HCEC 1CT (cell line): Measurements from ENCODE around the gene HEXIM2.
"Not testable (repeated sequence)": the region's sequence is repeated elsewhere in the genome, so short reads cannot be mapped to it uniquely, and the experiment has no call there.

Source experiments
- DNase-seq: peaks from one replicate; pipeline ENCODE4 v3.0.0-alpha.2; 2017

Gene HEXIM2

GRCh38 chr17:45161288-45162024 lies at the start of gene HEXIM2:
TSS of gene HEXIM2 (plus strand) at chr17:45161875. CDS start at chr17:45162794, 919 bp downstream.
- peak; percentile 100 for DNase-seq

GRCh38 chr17:45112559-45113423 lies 48.9 kb upstream of the HEXIM2 start:
- no peak for DNase-seq

- no peak for DNase-seq
These were observed 48.3 kb upstream of the HEXIM2 start for GRCh38 chr17:45113424-45113754.

GRCh38 chr17:45114117-45114932 lies 47.4 kb upstream of the HEXIM2 start:
- DNase-seq: no peak

- DNase-seq: no peak
These were observed 46.6 kb upstream of the HEXIM2 start for GRCh38 chr17:45115015-45115625.

- DNase-seq: no peak
These were observed 45.8 kb upstream of the HEXIM2 start for GRCh38 chr17:45115871-45116270.

GRCh38 chr17:45116434-45117016 lies 45.1 kb upstream of the HEXIM2 start:
- DNase-seq: no peak

- DNase-seq: no peak
These were observed 44.3 kb upstream of the HEXIM2 start for GRCh38 chr17:45117334-45117733.

GRCh38 chr17:45117848-45118646 lies 43.6 kb upstream of the HEXIM2 start:
- no peak for DNase-seq

- no peak for DNase-seq
These were observed 43.0 kb upstream of the HEXIM2 start for GRCh38 chr17:45118691-45119090.

GRCh38 chr17:45119964-45120363 lies 41.7 kb upstream of the HEXIM2 start:
- DNase-seq: no peak

- DNase-seq: no peak
These were observed 41.1 kb upstream of the HEXIM2 start for GRCh38 chr17:45120558-45120957.

GRCh38 chr17:45121055-45121454 lies 40.6 kb upstream of the HEXIM2 start:
- no peak for DNase-seq

- no peak for DNase-seq
These were observed 38.5 kb upstream of the HEXIM2 start for GRCh38 chr17:45123076-45123770.

GRCh38 chr17:45123930-45124796 lies 37.5 kb upstream of the HEXIM2 start:
- DNase-seq: peak; percentile 85

GRCh38 chr17:45124797-45125122 lies 36.9 kb upstream of the HEXIM2 start:
- DNase-seq: not testable (repeated sequence)

GRCh38 chr17:45125509-45125908 lies 36.2 kb upstream of the HEXIM2 start:
- DNase-seq: no peak

GRCh38 chr17:45127207-45127547 lies 34.5 kb upstream of the HEXIM2 start:
- DNase-seq: no peak

- no peak for DNase-seq
These were observed 34.0 kb upstream of the HEXIM2 start for GRCh38 chr17:45127548-45128300.
